Measurements from ENCODE around the gene MRPL30. TPM values are rescaled to one million over a fixed set of nuclear protein-coding genes. Genes with fewer than 3 reads are reported as not detected.
"Not testable (repeated sequence)": the region's sequence is repeated elsewhere in the genome, so short reads cannot be mapped to it uniquely, and the experiment has no call there.

The MRPL30 gene
- total RNA-seq, 1 experiment from 2014 or later = 49.9 TPM

GRCh38 chr2:99188357-99188756 lies 7.4 kb downstream of the MRPL30 start:
- no peak overlapping the region for H3K4me3 ChIP-seq (ENCODE audit: low read depth, low read length)
- no peaks in the 10 kb centered on the region for H3K27me3 ChIP-seq (replicated peaks; ENCODE audit: control insufficient read depth, insufficient read depth, low read length)
- Mint-ChIP-seq H3K4me1 (ENCODE audit: low read depth, unreplicated experiment) (no peaks in the 10 kb centered on the region), H3K4me3 (ENCODE audit: unreplicated experiment) (no peak overlapping the region), H3K36me3 (ENCODE audit: insufficient read depth, unreplicated experiment) (peaks cover 30% of the 10 kb centered on the region), H3K27ac (ENCODE audit: unreplicated experiment) (no peak overlapping the region), H3K27me3 (ENCODE audit: insufficient read depth, unreplicated experiment) (no peaks in the 10 kb centered on the region), H3K9me3 (ENCODE audit: unreplicated experiment) (no peaks in the 10 kb centered on the region)
- POLR2A ChIA-PET = no interaction called here
- TF ChIP-seq CTCF (IDR thresholded peaks at IDR 0.05; ENCODE audit: insufficient read depth in 1 of 2, low read depth in 1 of 2, low read length in 1 of 2, severe bottlenecking in 1 of 2, unreplicated experiment in 1 of 2) = no peak
- no peaks in the 10 kb centered on the region for H3K36me3 ChIP-seq (ENCODE audit: control insufficient read depth, insufficient read depth, low read length)
- intact Hi-C loops (cut with micrococcal nuclease; ENCODE audit: unreplicated experiment) = no loop called here
- H3K9me3 ChIP-seq = no peaks in the 10 kb centered on the region
- peaks cover 4% of the 10 kb centered on the region for H3K4me1 ChIP-seq
- CTCF ChIA-PET = no interaction called here
- BruUV-seq (replicated peaks) = no TSS peak
- DNase-seq = no peak

- ChIA-PET POLR2A (no interaction called here), CTCF (no interaction called here)
- no peaks in the 10 kb centered on the region; the same call in 1 of the 2 replicates for H3K36me3 ChIP-seq (ENCODE audit: control insufficient read depth, insufficient read depth, low read length)
- intact Hi-C loops (cut with micrococcal nuclease; ENCODE audit: unreplicated experiment) = no loop called here
- peaks cover 41% of the 10 kb centered on the region for H3K36me3 Mint-ChIP-seq (ENCODE audit: insufficient read depth, unreplicated experiment)
- no peaks in the 10 kb centered on the region for H3K9me3 ChIP-seq
- no peaks in the 10 kb centered on the region for H3K4me1 ChIP-seq
- H3K4me3 ChIP-seq (ENCODE audit: low read depth, low read length) = no peak overlapping the region
- no TSS peak for BruUV-seq (replicated peaks)
- no peak overlapping the region for H3K27ac Mint-ChIP-seq (ENCODE audit: unreplicated experiment)
- no peaks in the 10 kb centered on the region for H3K27me3 Mint-ChIP-seq (ENCODE audit: insufficient read depth, unreplicated experiment)
- no peaks in the 10 kb centered on the region for H3K9me3 Mint-ChIP-seq (ENCODE audit: unreplicated experiment)
- H3K4me1 Mint-ChIP-seq (ENCODE audit: low read depth, unreplicated experiment) = no peaks in the 10 kb centered on the region
- no peak overlapping the region for H3K4me3 Mint-ChIP-seq (ENCODE audit: unreplicated experiment)
- no peaks in the 10 kb centered on the region for H3K27me3 ChIP-seq (replicated peaks; ENCODE audit: control insufficient read depth, insufficient read depth, low read length)
- no peak for DNase-seq
- no peak for TF ChIP-seq CTCF (IDR thresholded peaks at IDR 0.05; ENCODE audit: insufficient read depth in 1 of 2, low read depth in 1 of 2, low read length in 1 of 2, severe bottlenecking in 1 of 2, unreplicated experiment in 1 of 2)
Measured at GRCh38 chr2:99190548-99190947, 9.6 kb downstream of the MRPL30 start.

DNA sequence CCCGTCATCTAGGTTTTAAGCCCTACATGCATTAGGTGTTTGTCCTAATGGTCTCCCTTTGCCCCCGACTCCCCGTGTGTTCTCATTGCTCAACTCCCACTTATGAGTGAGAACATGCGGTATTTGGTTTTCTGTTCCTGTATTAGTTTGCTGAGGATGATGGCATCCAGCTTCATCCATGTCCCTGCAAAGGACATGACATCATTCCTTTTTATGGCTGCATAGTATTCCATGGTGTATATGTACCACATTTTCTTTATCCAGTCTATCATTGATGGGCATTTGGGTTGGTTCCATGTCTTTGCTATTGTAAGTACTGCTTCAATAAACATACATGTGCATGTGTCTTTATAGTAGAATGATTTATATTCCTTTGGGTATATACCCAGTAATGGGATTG lies 11.4 kb downstream of the MRPL30 start:
- BruUV-seq (replicated peaks); H3K9me3 Mint-ChIP-seq (ENCODE audit: unreplicated experiment); POLR2A ChIA-PET; DNase-seq; H3K4me1 ChIP-seq; CTCF ChIA-PET; intact Hi-C loops (cut with micrococcal nuclease; ENCODE audit: unreplicated experiment); H3K4me3 Mint-ChIP-seq (ENCODE audit: unreplicated experiment); H3K9me3 ChIP-seq; H3K27me3 ChIP-seq (replicated peaks; ENCODE audit: control insufficient read depth, insufficient read depth, low read length); H3K27me3 Mint-ChIP-seq (ENCODE audit: insufficient read depth, unreplicated experiment); H3K4me3 ChIP-seq (ENCODE audit: low read depth, low read length); H3K4me1 Mint-ChIP-seq (ENCODE audit: low read depth, unreplicated experiment); H3K36me3 ChIP-seq (ENCODE audit: control insufficient read depth, insufficient read depth, low read length); H3K27ac Mint-ChIP-seq (ENCODE audit: unreplicated experiment): not testable (repeated sequence)
- peaks cover 36% of the 10 kb centered on the region for H3K36me3 Mint-ChIP-seq (ENCODE audit: insufficient read depth, unreplicated experiment)
